ENCODE data around the gene PGAP6.
"Not testable (repeated sequence)": the region's sequence is repeated elsewhere in the genome, so short reads cannot be mapped to it uniquely, and the experiment has no call there.

The PGAP6 gene

GRCh38 chr16:381789-382717, at the start of gene PGAP6:
PGAP6 (minus strand) TSS chr16:381978; CDS start chr16:381821, 157 bp downstream.
- no peaks in the 10 kb centered on the region for H3K9me3 ChIP-seq (ENCODE audit: control insufficient read depth, low read length)
- H3K4me1 ChIP-seq (ENCODE audit: control insufficient read depth, insufficient read depth, low read length), result peaks cover 29% of the 10 kb centered on the region
- H3K9ac ChIP-seq (ENCODE audit: low read length), result peak within 1 kb of the TSS; percentile 80
- peaks cover 2% of the 10 kb centered on the region for H3K36me3 ChIP-seq (ENCODE audit: control insufficient read depth, insufficient read depth, low read length)
- no peaks in the 10 kb centered on the region for H3K27me3 ChIP-seq (ENCODE audit: control insufficient read depth, insufficient read depth, low read length)
- H3K4me3 ChIP-seq (ENCODE audit: low read length), result peak within 1 kb of the TSS; percentile 50

GRCh38 chr16:430904-431303, 49.1 kb upstream of the PGAP6 start:
- Histone ChIP-seq H3K4me3 (ENCODE audit: low read length) (no peak overlapping the region), H3K4me1 (ENCODE audit: control insufficient read depth, insufficient read depth, low read length) (peaks cover 9% of the 10 kb centered on the region), H3K9me3 (ENCODE audit: control insufficient read depth, low read length) (no peaks in the 10 kb centered on the region), H3K27me3 (ENCODE audit: control insufficient read depth, insufficient read depth, low read length) (peaks cover 8% of the 10 kb centered on the region), H3K36me3 (ENCODE audit: control insufficient read depth, insufficient read depth, low read length) (no peaks in the 10 kb centered on the region), H3K9ac (ENCODE audit: low read length) (no peak overlapping the region)

GRCh38 chr16:427250-427649, 45.5 kb upstream of the PGAP6 start:
- Histone ChIP-seq H3K36me3 (ENCODE audit: control insufficient read depth, insufficient read depth, low read length) (no peaks in the 10 kb centered on the region), H3K9ac (ENCODE audit: low read length) (peak overlapping the region; percentile 50), H3K4me3 (ENCODE audit: low read length) (peak overlapping the region; percentile 25), H3K4me1 (ENCODE audit: control insufficient read depth, insufficient read depth, low read length) (peaks cover 18% of the 10 kb centered on the region), H3K9me3 (ENCODE audit: control insufficient read depth, low read length) (no peaks in the 10 kb centered on the region), H3K27me3 (ENCODE audit: control insufficient read depth, insufficient read depth, low read length) (peaks cover 21% of the 10 kb centered on the region)

DNA sequence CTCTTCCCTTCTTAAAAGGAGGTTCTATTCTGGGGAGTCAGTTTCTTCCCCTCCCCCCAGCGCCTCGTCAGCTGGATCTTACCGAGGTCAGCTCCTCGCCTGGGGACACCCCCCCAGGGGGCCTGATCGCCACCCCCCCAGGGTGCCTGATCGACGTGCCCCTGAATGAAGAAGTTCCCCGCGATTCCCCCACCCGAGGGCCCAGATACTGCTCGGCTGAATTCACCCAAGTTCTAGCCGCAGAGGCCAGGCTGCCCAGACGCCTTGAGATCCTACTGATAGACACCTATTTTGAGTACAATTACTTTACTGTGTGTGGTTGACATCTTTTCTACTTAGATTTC, 45.1 kb upstream of the PGAP6 start:
- peak overlapping the region; percentile 50 for H3K9ac ChIP-seq (ENCODE audit: low read length)
- H3K4me3 ChIP-seq (ENCODE audit: low read length), result peak overlapping the region; percentile 25
- peaks cover 21% of the 10 kb centered on the region for H3K27me3 ChIP-seq (ENCODE audit: control insufficient read depth, insufficient read depth, low read length)
- H3K4me1 ChIP-seq (ENCODE audit: control insufficient read depth, insufficient read depth, low read length), result peaks cover 18% of the 10 kb centered on the region
- H3K9me3 ChIP-seq (ENCODE audit: control insufficient read depth, low read length), result no peaks in the 10 kb centered on the region
- no peaks in the 10 kb centered on the region for H3K36me3 ChIP-seq (ENCODE audit: control insufficient read depth, insufficient read depth, low read length)

- Histone ChIP-seq H3K9ac (ENCODE audit: low read length) (peak overlapping the region; percentile 50), H3K9me3 (ENCODE audit: control insufficient read depth, low read length) (no peaks in the 10 kb centered on the region), H3K4me1 (ENCODE audit: control insufficient read depth, insufficient read depth, low read length) (peaks cover 18% of the 10 kb centered on the region)
These were observed 44.5 kb upstream of the PGAP6 start for GRCh38 chr16:426115-426905.

DNA sequence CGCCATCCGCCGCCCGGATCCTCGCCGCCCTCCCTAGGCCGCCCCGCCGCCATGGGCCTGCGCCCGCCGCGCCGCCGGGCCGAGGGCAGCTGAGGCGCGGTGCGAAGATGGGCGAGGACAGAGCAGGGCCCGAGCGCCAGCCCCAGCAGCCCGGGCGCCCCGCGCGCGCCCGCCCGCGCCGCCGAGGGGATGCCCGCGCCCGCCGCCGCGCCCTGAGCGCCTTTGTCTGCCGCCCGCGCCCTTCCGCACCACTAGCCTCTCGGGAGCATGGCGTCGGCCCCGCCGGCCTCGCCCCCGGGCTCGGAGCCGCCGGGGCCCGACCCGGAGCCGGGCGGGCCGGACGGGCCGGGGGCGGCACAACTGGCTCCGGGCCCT, 43.9 kb upstream of the PGAP6 start:
- H3K4me1 ChIP-seq (ENCODE audit: control insufficient read depth, insufficient read depth, low read length), result peaks cover 18% of the 10 kb centered on the region
- H3K4me3 ChIP-seq (ENCODE audit: low read length), result no peak overlapping the region
- H3K9me3 ChIP-seq (ENCODE audit: control insufficient read depth, low read length), result no peaks in the 10 kb centered on the region
- H3K9ac ChIP-seq (ENCODE audit: low read length), result no peak overlapping the region
- H3K36me3 ChIP-seq (ENCODE audit: control insufficient read depth, insufficient read depth, low read length), result no peaks in the 10 kb centered on the region
- H3K27me3 ChIP-seq (ENCODE audit: control insufficient read depth, insufficient read depth, low read length), result peaks cover 21% of the 10 kb centered on the region

More at GRCh38 chr16:426115-426905, 44.5 kb upstream of the PGAP6 start:
- no peaks in the 10 kb centered on the region for H3K36me3 ChIP-seq (ENCODE audit: control insufficient read depth, insufficient read depth, low read length)
- H3K27me3 ChIP-seq (ENCODE audit: control insufficient read depth, insufficient read depth, low read length), result peaks cover 21% of the 10 kb centered on the region
- peak overlapping the region; percentile 25 for H3K4me3 ChIP-seq (ENCODE audit: low read length)

DNA sequence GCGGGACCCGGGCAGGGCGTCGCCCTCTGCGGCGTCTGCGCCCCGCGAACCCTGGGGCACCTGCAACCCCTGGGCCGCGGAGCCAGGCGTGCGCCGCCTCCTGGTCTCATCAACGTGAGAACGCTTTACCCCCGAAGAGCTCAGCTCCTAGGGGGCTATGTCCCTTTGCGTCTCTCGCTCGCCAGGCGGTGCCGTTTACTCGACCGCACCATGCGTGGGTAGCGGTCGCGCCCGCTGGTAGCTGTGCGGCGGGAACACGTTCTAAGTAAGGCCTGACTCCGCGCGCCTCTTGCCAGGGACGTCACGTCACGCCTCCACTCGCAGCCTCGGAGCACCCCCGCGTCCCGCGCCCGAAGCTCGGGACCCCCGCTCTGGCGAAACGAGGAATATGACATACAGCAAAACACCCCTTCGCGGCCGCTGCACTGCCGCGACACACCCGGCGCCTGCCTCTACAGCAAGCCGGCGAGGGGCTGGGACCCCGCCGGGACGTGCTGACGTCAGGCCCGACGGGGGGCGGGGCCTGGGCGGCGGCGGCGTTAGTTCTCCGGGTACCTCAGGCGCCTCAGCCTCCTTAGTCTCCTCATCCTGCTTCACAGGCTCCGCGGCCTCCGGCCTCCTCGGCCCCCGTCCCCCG, 43.4 kb upstream of the PGAP6 start, which contains the start of gene RAB11FIP3:
Gene RAB11FIP3, plus strand, starts transcription at position 568 of the 637 bp plus-strand sequence. CDS start 358 bp downstream, outside the sequence.
- Histone ChIP-seq H3K4me3 (ENCODE audit: low read length) (peak within 1 kb of the TSS; percentile 36), H3K27me3 (ENCODE audit: control insufficient read depth, insufficient read depth, low read length) (peaks cover 21% of the 10 kb centered on the region), H3K9ac (ENCODE audit: low read length) (peak within 1 kb of the TSS; percentile 70), H3K4me1 (ENCODE audit: control insufficient read depth, insufficient read depth, low read length) (peaks cover 18% of the 10 kb centered on the region), H3K9me3 (ENCODE audit: control insufficient read depth, low read length) (no peaks in the 10 kb centered on the region), H3K36me3 (ENCODE audit: control insufficient read depth, insufficient read depth, low read length) (no peaks in the 10 kb centered on the region)

DNA sequence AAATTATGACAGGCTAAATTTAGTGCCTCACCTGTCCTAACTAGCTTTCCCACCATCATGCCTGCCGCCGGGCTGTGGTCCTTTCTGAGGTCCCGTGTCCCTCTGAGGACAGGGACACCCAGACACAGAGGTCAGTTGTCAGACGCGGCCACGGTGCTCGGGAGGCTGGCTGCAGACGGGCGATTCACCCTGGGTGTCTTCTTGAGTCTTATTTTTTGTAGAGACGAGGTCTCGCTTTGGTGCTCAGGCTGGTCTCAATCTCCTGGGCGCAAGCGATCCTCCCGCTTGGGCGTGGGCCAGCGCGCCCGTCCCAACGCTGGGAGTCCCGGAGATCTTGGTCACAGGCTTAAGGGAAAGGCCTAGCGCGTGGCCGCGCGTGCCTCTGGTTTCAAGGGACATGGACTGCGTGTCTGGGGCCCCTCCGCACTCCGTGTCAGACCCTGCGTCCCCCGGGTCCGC, 42.9 kb upstream of the PGAP6 start:
- Histone ChIP-seq H3K36me3 (ENCODE audit: control insufficient read depth, insufficient read depth, low read length) (no peaks in the 10 kb centered on the region), H3K4me1 (ENCODE audit: control insufficient read depth, insufficient read depth, low read length) (peaks cover 18% of the 10 kb centered on the region), H3K9ac (ENCODE audit: low read length) (peak overlapping the region; percentile 70)

DNA sequence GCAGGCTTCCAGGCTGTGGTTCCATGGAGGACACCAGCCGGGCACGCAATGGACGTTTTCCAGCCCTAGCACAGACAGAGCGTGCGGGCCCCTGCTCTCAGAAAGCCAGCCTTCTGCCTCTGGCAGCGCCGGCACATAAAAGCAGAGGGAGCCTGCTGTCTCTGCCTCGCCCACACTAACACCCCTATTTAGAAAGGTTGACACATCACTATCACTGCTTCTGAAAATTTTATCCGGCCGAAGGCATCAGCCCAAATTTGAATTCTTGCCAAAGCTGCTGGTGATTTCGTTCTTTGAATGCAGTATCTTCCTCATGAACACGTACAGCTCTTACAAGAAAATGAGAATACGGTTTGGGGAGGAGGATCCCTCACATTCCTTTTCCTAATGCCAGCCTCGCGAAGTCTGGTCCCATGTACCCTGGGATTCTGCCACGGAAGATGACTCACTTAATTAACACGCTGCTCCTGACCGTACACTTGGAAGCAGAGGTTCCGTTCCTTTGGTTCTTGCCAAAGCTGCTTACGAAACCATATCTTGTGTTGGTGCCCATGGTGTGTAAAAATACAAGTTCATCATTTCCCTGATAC, 42.4 kb upstream of the PGAP6 start:
- H3K36me3 ChIP-seq (ENCODE audit: control insufficient read depth, insufficient read depth, low read length), result no peaks in the 10 kb centered on the region
- H3K4me1 ChIP-seq (ENCODE audit: control insufficient read depth, insufficient read depth, low read length), result peaks cover 18% of the 10 kb centered on the region
- H3K9ac ChIP-seq (ENCODE audit: low read length), result peak overlapping the region; percentile 70
- no peak overlapping the region for H3K4me3 ChIP-seq (ENCODE audit: low read length)
- no peaks in the 10 kb centered on the region for H3K9me3 ChIP-seq (ENCODE audit: control insufficient read depth, low read length)
- peaks cover 21% of the 10 kb centered on the region for H3K27me3 ChIP-seq (ENCODE audit: control insufficient read depth, insufficient read depth, low read length)

More for the DNA sequence above, 42.9 kb upstream of the PGAP6 start:
- Histone ChIP-seq H3K4me3 (ENCODE audit: low read length) (peak overlapping the region; percentile 36), H3K27me3 (ENCODE audit: control insufficient read depth, insufficient read depth, low read length) (peaks cover 21% of the 10 kb centered on the region), H3K9me3 (ENCODE audit: control insufficient read depth, low read length) (no peaks in the 10 kb centered on the region)

- not testable (repeated sequence) for H3K4me3 ChIP-seq (ENCODE audit: low read length); H3K9me3 ChIP-seq (ENCODE audit: control insufficient read depth, low read length); H3K9ac ChIP-seq (ENCODE audit: low read length); H3K36me3 ChIP-seq (ENCODE audit: control insufficient read depth, insufficient read depth, low read length)
- peaks cover 17% of the 10 kb centered on the region for H3K4me1 ChIP-seq (ENCODE audit: control insufficient read depth, insufficient read depth, low read length)
- H3K27me3 ChIP-seq (ENCODE audit: control insufficient read depth, insufficient read depth, low read length), result peaks cover 21% of the 10 kb centered on the region
These were observed 40.4 kb upstream of the PGAP6 start for GRCh38 chr16:422179-422578.

- not testable (repeated sequence) for H3K36me3 ChIP-seq (ENCODE audit: control insufficient read depth, insufficient read depth, low read length); H3K9ac ChIP-seq (ENCODE audit: low read length); H3K4me1 ChIP-seq (ENCODE audit: control insufficient read depth, insufficient read depth, low read length); H3K4me3 ChIP-seq (ENCODE audit: low read length); H3K9me3 ChIP-seq (ENCODE audit: control insufficient read depth, low read length); H3K27me3 ChIP-seq (ENCODE audit: control insufficient read depth, insufficient read depth, low read length)
These were observed 33.4 kb upstream of the PGAP6 start for GRCh38 chr16:415170-415498.
